Measurements from ENCODE around the gene SEC11C. TPM values are rescaled to one million over a fixed set of nuclear protein-coding genes. Genes with fewer than 3 reads are reported as not detected.
A peak's percentile ranks its signal among the peaks of the same experiment; 100 is the strongest.

The SEC11C gene
- total and polyA plus RNA-seq, 5 donors: 19.3 to 36.8 (median 29.1) TPM

DNA sequence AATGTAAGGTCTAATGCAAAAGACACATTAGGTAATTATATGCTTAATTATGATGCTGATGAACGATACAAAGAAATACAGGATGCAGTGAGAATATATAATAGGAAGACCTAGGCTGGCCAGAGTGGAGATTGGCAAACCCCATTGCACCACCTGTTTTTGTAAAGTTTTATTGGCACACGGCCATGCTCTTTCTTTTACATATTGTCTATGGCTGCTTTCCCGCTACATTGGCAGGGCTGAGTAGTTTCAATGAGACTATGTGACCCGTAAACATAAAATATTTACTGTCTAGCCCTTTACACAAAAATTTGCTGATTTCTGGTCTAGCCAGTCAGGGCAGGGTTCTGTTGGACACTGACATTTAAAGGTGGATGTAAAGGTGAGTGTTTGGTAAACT lies 5.4 kb downstream of the SEC11C start:
- ATAC-seq: no peak
- intact Hi-C loops (cut with DNase I): no loop called here

DNA sequence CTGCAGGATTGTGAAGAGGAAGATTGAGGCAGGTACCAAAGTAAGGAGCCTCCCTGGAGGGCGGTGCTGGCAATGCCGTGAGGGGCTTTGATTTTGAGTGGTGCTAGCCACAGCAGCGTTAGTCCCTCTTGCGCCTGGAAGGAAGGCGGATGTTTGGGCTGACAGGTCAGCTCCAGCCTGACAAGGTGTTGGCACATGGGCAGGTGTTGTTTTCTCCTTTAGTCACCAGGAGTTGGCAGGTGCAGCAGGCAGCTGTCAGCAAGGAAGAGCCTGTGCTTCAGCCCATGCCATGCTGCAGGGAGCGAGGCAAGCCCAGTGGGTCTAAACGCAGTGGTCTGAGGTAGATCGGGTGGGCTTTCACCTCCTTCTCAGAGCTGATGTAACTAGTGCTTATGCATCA lies 8.5 kb downstream of the SEC11C start:
- peaks cover 4% of the 10 kb centered on the region for H3K4me1 ChIP-seq (ENCODE audit: control insufficient read depth, insufficient read depth, low read length)
- 90% methylated on average over 8 of the region's 8 CpGs for WGBS
- intact Hi-C loops (cut with DNase I): no loop called here
- no peaks in the 10 kb centered on the region for H3K9me3 ChIP-seq (ENCODE audit: control insufficient read depth, low read length)
- H3K4me3 ChIP-seq (ENCODE audit: low read length): no peak overlapping the region
- H3K27me3 ChIP-seq (ENCODE audit: control insufficient read depth, insufficient read depth): no peaks in the 10 kb centered on the region
- DNase-seq: no peak
- ATAC-seq: peak in 1 of 2 donors; percentile 26
- no peak overlapping the region for H3K27ac ChIP-seq (ENCODE audit: low read length)

More for the DNA sequence above, 5.4 kb downstream of the SEC11C start:
- no peak for DNase-seq
- peaks cover 4% of the 10 kb centered on the region for H3K4me1 ChIP-seq (ENCODE audit: control insufficient read depth, insufficient read depth, low read length)
- WGBS: 81% methylated on average over 4 of the region's 4 CpGs
- no peaks in the 10 kb centered on the region for H3K9me3 ChIP-seq (ENCODE audit: control insufficient read depth, low read length)
- no peaks in the 10 kb centered on the region for H3K27me3 ChIP-seq (ENCODE audit: control insufficient read depth, insufficient read depth)
- no peak overlapping the region for H3K4me3 ChIP-seq (ENCODE audit: low read length)
- H3K27ac ChIP-seq (ENCODE audit: low read length): no peak overlapping the region

DNA sequence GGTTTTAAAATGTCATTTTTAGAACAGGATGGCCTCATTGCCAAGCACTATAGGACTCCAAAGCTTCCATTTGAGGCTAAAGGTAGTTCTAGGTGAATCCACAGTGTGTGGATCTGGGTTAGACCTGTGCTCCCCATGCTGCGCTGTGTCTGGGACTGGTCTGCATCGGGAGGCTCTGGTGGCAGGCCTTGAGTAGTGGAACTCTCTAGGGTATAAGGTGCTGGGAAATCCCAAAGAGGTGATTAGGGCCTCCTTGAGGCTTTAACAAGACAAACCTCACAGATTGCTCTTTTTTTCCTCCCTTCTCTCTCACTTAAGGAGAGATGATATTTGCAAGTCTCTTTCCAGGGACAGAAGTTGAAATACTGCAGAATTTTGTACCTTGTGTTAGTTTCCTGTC lies 9.3 kb downstream of the SEC11C start:
- Histone ChIP-seq H3K9me3 (ENCODE audit: control insufficient read depth, low read length) (no peaks in the 10 kb centered on the region), H3K27ac (ENCODE audit: low read length) (no peak overlapping the region), H3K4me1 (ENCODE audit: control insufficient read depth, insufficient read depth, low read length) (peaks cover 4% of the 10 kb centered on the region), H3K4me3 (ENCODE audit: low read length) (no peak overlapping the region), H3K27me3 (ENCODE audit: control insufficient read depth, insufficient read depth) (no peaks in the 10 kb centered on the region)
- 90% methylated on average over 2 of the region's 2 CpGs for WGBS
- DNase-seq (no peak), ATAC-seq (no peak)
- intact Hi-C loops (cut with DNase I): no loop called here

- H3K4me3 ChIP-seq (ENCODE audit: low read length): no peak overlapping the region
- 92% methylated on average over 8 of the region's 8 CpGs for WGBS
- no peak for ATAC-seq
Measured at GRCh38 chr18:59149416-59149815, 9.7 kb downstream of the SEC11C start.

GRCh38 chr18:59150236-59150635 lies 10.6 kb downstream of the SEC11C start:
- Histone ChIP-seq H3K4me3 (ENCODE audit: low read length) (no peak overlapping the region), H3K27me3 (ENCODE audit: control insufficient read depth, insufficient read depth) (no peaks in the 10 kb centered on the region), H3K27ac (ENCODE audit: low read length) (no peak overlapping the region), H3K4me1 (ENCODE audit: control insufficient read depth, insufficient read depth, low read length) (peaks cover 4% of the 10 kb centered on the region), H3K9me3 (ENCODE audit: control insufficient read depth, low read length) (no peaks in the 10 kb centered on the region)
- DNase-seq: peak in 1 of 3 donors; percentile 47
- 88% methylated on average over 11 of the region's 11 CpGs for WGBS
- intact Hi-C loops (cut with DNase I): no loop called here
- ATAC-seq: peak in 1 of 2 donors; percentile 24

More at GRCh38 chr18:59149416-59149815, 9.7 kb downstream of the SEC11C start:
- DNase-seq: no peak
- intact Hi-C loops (cut with DNase I): no loop called here
- no peaks in the 10 kb centered on the region for H3K9me3 ChIP-seq (ENCODE audit: control insufficient read depth, low read length)
- no peak overlapping the region for H3K27ac ChIP-seq (ENCODE audit: low read length)
- H3K4me1 ChIP-seq (ENCODE audit: control insufficient read depth, insufficient read depth, low read length): peaks cover 4% of the 10 kb centered on the region
- no peaks in the 10 kb centered on the region for H3K27me3 ChIP-seq (ENCODE audit: control insufficient read depth, insufficient read depth)

DNA sequence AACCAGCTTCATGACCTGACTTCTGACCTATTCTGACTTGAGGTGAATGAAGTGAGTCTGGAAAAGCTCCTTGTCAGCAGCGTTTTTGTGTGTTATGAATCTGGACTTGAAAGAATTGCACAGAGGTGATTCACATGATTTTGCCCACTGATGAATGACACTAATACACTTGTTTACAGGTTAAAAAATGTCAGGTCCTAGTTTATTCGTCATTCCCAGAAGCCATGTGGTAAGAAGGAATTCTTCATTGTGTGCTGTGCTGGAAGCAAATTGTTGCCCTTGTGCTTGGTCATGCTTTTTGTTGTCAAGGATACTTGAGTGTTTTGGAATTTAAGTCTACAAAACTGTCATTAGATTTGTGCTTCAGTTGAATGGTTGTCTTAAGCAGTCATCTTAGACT lies 15.5 kb downstream of the SEC11C start:
- Histone ChIP-seq H3K27me3 (ENCODE audit: control insufficient read depth, insufficient read depth) (no peaks in the 10 kb centered on the region), H3K9me3 (ENCODE audit: control insufficient read depth, low read length) (no peaks in the 10 kb centered on the region), H3K4me3 (ENCODE audit: low read length) (no peak overlapping the region), H3K27ac (ENCODE audit: low read length) (no peak overlapping the region), H3K4me1 (ENCODE audit: control insufficient read depth, insufficient read depth, low read length) (no peaks in the 10 kb centered on the region)
- intact Hi-C loops (cut with DNase I): no loop called here
- no peak for DNase-seq
- ATAC-seq: no peak
- 87% methylated on average over 2 of the region's 2 CpGs for WGBS

DNA sequence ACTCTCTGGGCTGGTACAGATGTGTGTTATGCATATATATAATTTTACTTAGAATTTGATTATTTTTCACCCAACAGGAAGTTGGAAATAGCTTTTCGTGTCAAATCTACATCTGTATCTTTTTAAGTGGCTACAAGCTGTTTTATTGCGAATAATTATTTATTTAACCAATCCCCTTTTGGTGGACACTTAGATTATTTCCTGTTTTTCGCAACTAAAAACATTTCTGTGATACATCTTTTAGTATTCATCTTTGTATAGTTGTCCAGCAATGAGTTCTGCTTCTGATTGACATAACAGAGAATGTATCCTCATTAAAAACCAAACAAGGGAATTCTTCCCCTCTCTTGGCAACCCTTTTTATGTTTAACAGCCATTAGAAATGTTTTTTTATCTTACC lies 16.6 kb downstream of the SEC11C start:
- no peak overlapping the region for H3K4me3 ChIP-seq (ENCODE audit: low read length)
- DNase-seq (no peak), ATAC-seq (no peak)
- 92% methylated on average over 3 of the region's 3 CpGs for whole genome bisulfite sequencing
- no peaks in the 10 kb centered on the region for H3K27me3 ChIP-seq (ENCODE audit: control insufficient read depth, insufficient read depth)
- intact Hi-C loops (cut with DNase I): no loop called here
- no peaks in the 10 kb centered on the region for H3K4me1 ChIP-seq (ENCODE audit: control insufficient read depth, insufficient read depth, low read length)
- no peaks in the 10 kb centered on the region for H3K9me3 ChIP-seq (ENCODE audit: control insufficient read depth, low read length)
- H3K27ac ChIP-seq (ENCODE audit: low read length): no peak overlapping the region

DNA sequence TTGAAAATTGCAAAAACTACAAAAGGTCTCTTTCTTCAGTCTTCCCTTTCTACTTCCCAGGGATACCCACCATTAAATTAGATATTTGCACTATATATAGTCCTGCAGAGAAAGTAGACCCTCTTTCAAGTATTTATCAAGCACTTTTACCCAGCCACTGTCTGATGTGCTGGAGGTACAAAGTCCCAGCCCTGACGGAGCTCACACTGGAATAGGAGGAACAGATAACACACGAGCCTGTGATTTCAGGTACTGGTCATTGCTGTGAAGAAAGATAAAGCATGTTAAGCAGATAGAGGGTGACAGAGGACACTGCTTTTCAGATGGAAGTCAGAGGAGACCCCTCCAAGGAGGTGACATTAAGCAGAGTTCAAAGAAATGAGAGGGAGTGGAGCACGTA lies 19.6 kb downstream of the SEC11C start:
- WGBS: 66% methylated on average over 3 of the region's 3 CpGs
- intact Hi-C loops (cut with DNase I): no loop called here
- no peak overlapping the region for H3K27ac ChIP-seq (ENCODE audit: low read length)
- no peaks in the 10 kb centered on the region for H3K27me3 ChIP-seq (ENCODE audit: control insufficient read depth, insufficient read depth)
- no peaks in the 10 kb centered on the region for H3K9me3 ChIP-seq (ENCODE audit: control insufficient read depth, low read length)
- ATAC-seq (no peak), DNase-seq (no peak)
- H3K4me3 ChIP-seq (ENCODE audit: low read length): no peak overlapping the region
- H3K4me1 ChIP-seq (ENCODE audit: control insufficient read depth, insufficient read depth, low read length): no peaks in the 10 kb centered on the region

DNA sequence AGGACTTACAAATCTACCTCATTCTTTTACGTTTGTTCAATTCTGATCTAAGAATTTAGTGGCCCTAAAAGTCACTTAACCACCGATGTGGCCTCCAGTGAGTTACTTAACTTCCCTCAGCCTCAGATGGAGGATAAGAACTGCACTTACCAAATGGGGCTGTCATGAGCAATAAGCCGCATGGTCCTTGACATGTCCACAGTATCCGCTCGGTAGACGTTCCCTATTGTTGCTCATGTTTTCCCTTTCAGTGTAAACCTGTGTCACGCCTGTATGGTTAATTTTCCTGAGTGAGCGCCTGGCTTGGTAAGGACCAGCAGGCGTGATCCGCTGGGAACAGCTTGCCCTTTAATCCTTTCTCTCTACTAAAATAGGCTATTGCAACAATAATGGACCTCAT lies 20.3 kb downstream of the SEC11C start:
- Histone ChIP-seq H3K9me3 (ENCODE audit: control insufficient read depth, low read length) (no peaks in the 10 kb centered on the region), H3K27me3 (ENCODE audit: control insufficient read depth, insufficient read depth) (no peaks in the 10 kb centered on the region), H3K4me1 (ENCODE audit: control insufficient read depth, insufficient read depth, low read length) (no peaks in the 10 kb centered on the region), H3K4me3 (ENCODE audit: low read length) (no peak overlapping the region), H3K27ac (ENCODE audit: low read length) (no peak overlapping the region)
- WGBS: 83% methylated on average over 10 of the region's 10 CpGs
- DNase-seq: no peak
- no peak for ATAC-seq
- intact Hi-C loops (cut with DNase I): no loop called here

GRCh38 chr18:59172664-59173249 lies 33.1 kb downstream of the SEC11C start:
- H3K27me3 ChIP-seq (ENCODE audit: control insufficient read depth, insufficient read depth): no peaks in the 10 kb centered on the region
- H3K9me3 ChIP-seq (ENCODE audit: control insufficient read depth, low read length): no peaks in the 10 kb centered on the region
- DNase-seq (no peak), ATAC-seq (no peak)
- no peak overlapping the region for H3K27ac ChIP-seq (ENCODE audit: low read length)
- intact Hi-C loops (cut with DNase I): no loop called here
- no peak overlapping the region for H3K4me3 ChIP-seq (ENCODE audit: low read length)
- H3K4me1 ChIP-seq (ENCODE audit: control insufficient read depth, insufficient read depth, low read length): no peaks in the 10 kb centered on the region
- 86% methylated on average over 2 of the region's 2 CpGs for WGBS

DNA sequence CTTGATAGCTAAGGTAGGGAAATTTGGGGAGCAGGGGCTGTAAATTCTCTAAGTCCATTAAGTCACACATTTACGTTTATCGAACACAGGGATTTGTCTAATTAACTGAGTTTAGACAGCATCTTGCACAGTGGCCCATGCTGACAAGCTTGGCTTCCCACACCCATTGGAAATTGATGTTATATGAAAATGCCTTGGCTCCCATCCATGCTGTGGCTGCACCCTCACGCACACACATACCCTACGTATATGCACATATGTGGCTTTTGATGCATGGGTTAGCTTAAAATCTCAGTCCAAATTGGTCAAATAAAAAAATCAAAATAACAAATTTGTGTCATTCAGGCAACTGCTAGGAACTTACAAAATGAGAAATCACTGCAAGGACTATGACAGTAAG lies 37.8 kb downstream of the SEC11C start:
- intact Hi-C loops (cut with DNase I): no loop called here
- Histone ChIP-seq H3K4me3 (ENCODE audit: low read length) (no peak overlapping the region), H3K27me3 (ENCODE audit: control insufficient read depth, insufficient read depth) (no peaks in the 10 kb centered on the region), H3K9me3 (ENCODE audit: control insufficient read depth, low read length) (no peaks in the 10 kb centered on the region), H3K27ac (ENCODE audit: low read length) (no peak overlapping the region), H3K4me1 (ENCODE audit: control insufficient read depth, insufficient read depth, low read length) (no peaks in the 10 kb centered on the region)
- no peak for ATAC-seq
- no peak for DNase-seq
- WGBS: 85% methylated on average over 4 of the region's 4 CpGs
